GM23338 (cell line): ENCODE measurements around the gene HOXD9. TPM values are rescaled to one million over a fixed set of nuclear protein-coding genes. Genes with fewer than 3 reads are reported as not detected.

Experiments
- ATAC-seq: fragments of 200-7000 bp; cut with Tn5 transposase; 3 replicates; pipeline ENCODE4 v1.9.1; 2020
- DNase-seq: peaks from one replicate; pipeline ENCODE4 v3.0.0-alpha.2; 2015; ENCODE audit warnings: low spot score
- H2AFZ ChIP-seq: fragments of 200-600 bp; sonication (generic); 2 replicates; pipeline ENCODE4 v1.8.0; 2016; ENCODE audit warnings: antibody characterized with exemption, mild to moderate bottlenecking, moderate library complexity
- H3F3A ChIP-seq: fragments of 200-600 bp; sonication (generic); replicated peaks from 2 replicates; pipeline ENCODE4 v1.8.0; 2017; ENCODE audit warnings: antibody characterized with exemption, mixed run types, low read depth
- H3K27ac ChIP-seq: fragments of 200-600 bp; sonication (generic); 2 replicates; pipeline ENCODE4 v1.6.1; 2016; ENCODE audit warnings: low read depth
- H3K27me3 ChIP-seq: fragments of 200-600 bp; sonication (generic); 2 replicates; pipeline ENCODE4 v1.8.0; 2016; ENCODE audit warnings: mild to moderate bottlenecking, mixed run types, moderate library complexity; ENCODE audit not compliant: insufficient read depth
- H3K36me3 ChIP-seq: fragments of 200-600 bp; sonication (generic); 2 replicates; pipeline ENCODE4 v1.8.0; 2016; ENCODE audit warnings: mild to moderate bottlenecking; ENCODE audit not compliant: insufficient read depth
- H3K4me1 ChIP-seq: fragments of 200-600 bp; sonication (generic); 2 replicates; pipeline ENCODE4 v1.8.0; 2016; ENCODE audit warnings: mild to moderate bottlenecking, moderate library complexity; ENCODE audit not compliant: insufficient read depth
- H3K4me2 ChIP-seq: fragments of 200-600 bp; sonication (generic); 2 replicates; pipeline ENCODE4 v1.7.1; 2017; ENCODE audit warnings: mixed run types
- H3K4me3 ChIP-seq: fragments of 200-600 bp; sonication (generic); 2 replicates; pipeline ENCODE4 v1.6.1; 2016; ENCODE audit warnings: mixed run types
- H3K79me2 ChIP-seq: fragments of 200-600 bp; sonication (generic); replicated peaks from 2 replicates; pipeline ENCODE4 v1.8.0; 2017; ENCODE audit warnings: mild to moderate bottlenecking; ENCODE audit not compliant: insufficient read depth
- H3K9me2 ChIP-seq: fragments of 200-600 bp; sonication (generic); 2 replicates; pipeline ENCODE4 v1.8.0; 2017; ENCODE audit not compliant: insufficient read depth
- H4K20me1 ChIP-seq: fragments of 200-600 bp; sonication (generic); replicated peaks from 2 replicates; pipeline ENCODE4 v1.8.0; 2017; ENCODE audit warnings: mild to moderate bottlenecking; ENCODE audit not compliant: insufficient read depth
- H3K27ac Mint-ChIP-seq: 2 replicates; pipeline ENCODE4 v1.8.0; 2020; ENCODE audit warnings: inconsistent platforms, mild to moderate bottlenecking, moderate library complexity, mixed read lengths
- H3K27me3 Mint-ChIP-seq: 3 replicates; pipeline ENCODE4 v1.8.0; 2022; ENCODE audit warnings: low read depth, mild to moderate bottlenecking, moderate library complexity, mixed read lengths, inconsistent platforms; ENCODE audit not compliant: insufficient read depth, poor library complexity
- H3K36me3 Mint-ChIP-seq: 3 replicates; pipeline ENCODE4 v1.8.0; 2021; ENCODE audit warnings: low read depth, mild to moderate bottlenecking, inconsistent platforms, moderate library complexity, mixed read lengths
- H3K4me1 Mint-ChIP-seq: 3 replicates; pipeline ENCODE4 v1.8.0; 2020; ENCODE audit warnings: mild to moderate bottlenecking, inconsistent platforms, mixed read lengths
- H3K4me3 Mint-ChIP-seq: 3 replicates; pipeline ENCODE4 v1.8.0; 2021; ENCODE audit warnings: moderate library complexity, mild to moderate bottlenecking, inconsistent platforms, mixed read lengths
- H3K9me3 Mint-ChIP-seq: 3 replicates; pipeline ENCODE4 v1.8.0; 2020; ENCODE audit warnings: moderate library complexity, mild to moderate bottlenecking, inconsistent platforms, mixed read lengths
- EZH2 ChIP-seq: fragments of 200-600 bp; sonication (generic); IDR thresholded peaks from one replicate; pipeline ENCODE4 v1.8.0; 2017; ENCODE audit warnings: antibody characterized with exemption, mild to moderate bottlenecking, low read depth; ENCODE audit not compliant: unreplicated experiment
- EZH2phosphoT487 ChIP-seq: fragments of 200-600 bp; sonication (generic); IDR thresholded peaks from one replicate; pipeline ENCODE4 v1.8.1; 2018; ENCODE audit warnings: antibody characterized with exemption; ENCODE audit not compliant: unreplicated experiment
- STAT1 ChIP-seq: IDR thresholded peaks from one replicate; pipeline ENCODE4 v1.6.1; 2016; ENCODE audit warnings: antibody characterized with exemption; ENCODE audit not compliant: unreplicated experiment
- ZNF114 ChIP-seq: fragments of 250-450 bp; sonication (Bioruptor Pico); IDR thresholded peaks from 2 replicates; pipeline ENCODE4 v1.5.0; 2020; ENCODE audit warnings: mild to moderate bottlenecking, moderate library complexity
- ZNF331 ChIP-seq: fragments of 250-450 bp; sonication (Bioruptor Pico); IDR thresholded peaks from 2 replicates; pipeline ENCODE4 v1.5.0; 2020; ENCODE audit warnings: low read depth, mild to moderate bottlenecking, moderate library complexity
- polyA plus RNA-seq: library from polyadenylated mRNA; unstranded; fragments of >200 nt; fragmentation: Nextera tagmentation; extraction: Ambion mirVana; gene quantifications from 2 replicates; pipeline ENCODE4 v1.2.1, GENCODE V29; 2016
- total RNA-seq: library from RNA; depleted of rRNA; stranded (reverse); fragments of >200 nt; shearing (Covaris generic); gene quantifications from 2 replicates; pipeline ENCODE4 v1.2.3, GENCODE V29; 2014

HOXD9 gene
- total and polyA plus RNA-seq, 2 experiments from 2014 or later = not detected

- H3K27me3 ChIP-seq = peaks cover 100% of the 10 kb centered on the region
These were observed 19.8 kb downstream of the HOXD9 start for GRCh38 chr2:176142281-176142680.

GRCh38 chr2:176145085-176145969, 22.8 kb downstream of the HOXD9 start:
- no peak for DNase-seq
- H4K20me1 ChIP-seq = peaks cover 32% of the 10 kb centered on the region
- peaks cover 100% of the 10 kb centered on the region for H3K27me3 Mint-ChIP-seq
- H3K36me3 ChIP-seq = no peaks in the 10 kb centered on the region
- no peak overlapping the region for H3K4me2 ChIP-seq
- ATAC-seq = no peak
- TF ChIP-seq EZH2 = peak; percentile 66
- peak; percentile 33 for TF ChIP-seq EZH2phosphoT487
- no peak for TF ChIP-seq ZNF114 (CRISPR knock-in tag)
- no peaks in the 10 kb centered on the region for H3K9me2 ChIP-seq
- no peak overlapping the region for H3K4me3 ChIP-seq
- peaks cover 28% of the 10 kb centered on the region; the same call in 1 of the 2 replicates for H3F3A ChIP-seq
- peaks cover 13% of the 10 kb centered on the region for H3K4me1 ChIP-seq
- H3K4me3 Mint-ChIP-seq = no peak overlapping the region
- no peaks in the 10 kb centered on the region for H3K79me2 ChIP-seq
- 0 out of 3 replicates have a peak, but pooled peaks cover 2% of the 10 kb centered on the region for H3K9me3 Mint-ChIP-seq
- no peaks in the 10 kb centered on the region for H3K36me3 Mint-ChIP-seq
- no peak overlapping the region for H3K27ac Mint-ChIP-seq
- no peak overlapping the region for H2AFZ ChIP-seq
- peaks cover 100% of the 10 kb centered on the region for H3K27me3 ChIP-seq
- no peak overlapping the region for H3K27ac ChIP-seq
- peaks cover 12% of the 10 kb centered on the region for H3K4me1 Mint-ChIP-seq

More at GRCh38 chr2:176142281-176142680, 19.8 kb downstream of the HOXD9 start:
- Histone ChIP-seq H3K4me3 (no peak overlapping the region), H3K4me1 (peaks cover 11% of the 10 kb centered on the region; the same call in 1 of the 2 replicates), H3F3A (peaks cover 31% of the 10 kb centered on the region), H3K79me2 (no peaks in the 10 kb centered on the region), H2AFZ (no peak overlapping the region), H3K27ac (no peak overlapping the region), H3K9me2 (no peaks in the 10 kb centered on the region), H3K36me3 (no peaks in the 10 kb centered on the region), H3K4me2 (no peak overlapping the region), H4K20me1 (peaks cover 44% of the 10 kb centered on the region)
- Mint-ChIP-seq H3K4me1 (peaks cover 14% of the 10 kb centered on the region), H3K27ac (no peak overlapping the region), H3K36me3 (no peaks in the 10 kb centered on the region), H3K27me3 (peaks cover 100% of the 10 kb centered on the region), H3K9me3 (peaks cover 3% of the 10 kb centered on the region; the same call in 1 of the 3 replicates), H3K4me3 (no peak overlapping the region)
- ATAC-seq (no peak), DNase-seq (no peak)
- no peak for TF ChIP-seq ZNF331

GRCh38 chr2:176146101-176146500, 23.6 kb downstream of the HOXD9 start:
- Histone ChIP-seq H3K9me2 (no peaks in the 10 kb centered on the region), H4K20me1 (peaks cover 39% of the 10 kb centered on the region), H3K27me3 (peaks cover 100% of the 10 kb centered on the region), H3K79me2 (no peaks in the 10 kb centered on the region), H3K4me3 (no peak overlapping the region), H2AFZ (no peak overlapping the region), H3K36me3 (no peaks in the 10 kb centered on the region), H3K4me1 (peaks cover 13% of the 10 kb centered on the region), H3K4me2 (no peak overlapping the region), H3F3A (peaks cover 27% of the 10 kb centered on the region; the same call in 1 of the 2 replicates), H3K27ac (no peak overlapping the region)
- Mint-ChIP-seq H3K36me3 (no peaks in the 10 kb centered on the region), H3K4me3 (no peak overlapping the region), H3K27ac (no peak overlapping the region), H3K4me1 (peaks cover 12% of the 10 kb centered on the region), H3K9me3 (0 out of 3 replicates have a peak, but pooled peaks cover 2% of the 10 kb centered on the region), H3K27me3 (peaks cover 100% of the 10 kb centered on the region)
- TF ChIP-seq EZH2 (peak; percentile 36), STAT1 (no peak), EZH2phosphoT487 (peak; percentile 0)
- ATAC-seq (no peak), DNase-seq (no peak)
